G401 (cell line): ENCODE measurements around the gene BLID. TPM values are rescaled to one million over a fixed set of nuclear protein-coding genes. Genes with fewer than 3 reads are reported as not detected.
A peak's percentile ranks its signal among the peaks of the same experiment; 100 is the strongest.

ENCODE experiments used
- DNase-seq: peaks from one replicate; pipeline ENCODE4 v3.0.0-alpha.2; 2015; ENCODE audit warnings: low spot score
- in situ Hi-C: cut with HindIII; loops from 2 replicates; pipeline ENCODE4 v1.10.0; 2016; ENCODE audit warnings: low sequenced_read_pairs, mixed read lengths
- total RNA-seq: library from RNA; depleted of rRNA; stranded (reverse); fragments of >200 nt; shearing (Covaris generic); gene quantifications from 2 replicates; pipeline ENCODE4 v1.2.3, GENCODE V29; 2014

Gene BLID
- total RNA-seq, 1 experiment from 2014 or later = not detected

GRCh38 chr11:122094836-122095235 is 21.2 kb downstream of the BLID start:
- no peak for DNase-seq
- in situ Hi-C loops = no loop called here

DNA sequence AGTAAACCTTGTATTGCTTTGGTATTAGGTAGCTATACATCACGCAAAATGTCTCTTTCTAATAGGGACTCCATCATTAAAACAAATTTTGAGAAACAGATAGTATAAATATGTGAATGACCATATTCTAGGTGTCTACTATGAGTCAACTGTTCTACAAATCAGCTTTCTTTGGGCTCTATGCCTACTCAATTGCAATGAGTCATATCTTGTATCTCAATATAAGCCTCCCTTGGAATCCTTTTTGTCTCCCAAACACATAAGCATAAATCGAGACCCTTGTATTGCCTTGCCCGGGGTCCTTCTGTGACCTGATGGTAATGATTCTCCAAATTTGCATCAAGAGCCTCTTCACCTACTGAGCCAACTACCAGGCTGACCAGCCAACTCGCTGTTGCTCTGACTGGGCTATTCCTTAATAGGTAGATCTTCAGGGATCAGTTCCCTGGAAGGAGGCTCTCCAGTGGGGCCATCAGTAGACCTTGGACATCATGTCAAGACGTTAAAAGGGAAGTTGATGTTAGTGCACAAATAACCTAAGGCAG is 22.2 kb downstream of the BLID start:
- DNase-seq = no peak
- in situ Hi-C loops = no loop called here

DNA sequence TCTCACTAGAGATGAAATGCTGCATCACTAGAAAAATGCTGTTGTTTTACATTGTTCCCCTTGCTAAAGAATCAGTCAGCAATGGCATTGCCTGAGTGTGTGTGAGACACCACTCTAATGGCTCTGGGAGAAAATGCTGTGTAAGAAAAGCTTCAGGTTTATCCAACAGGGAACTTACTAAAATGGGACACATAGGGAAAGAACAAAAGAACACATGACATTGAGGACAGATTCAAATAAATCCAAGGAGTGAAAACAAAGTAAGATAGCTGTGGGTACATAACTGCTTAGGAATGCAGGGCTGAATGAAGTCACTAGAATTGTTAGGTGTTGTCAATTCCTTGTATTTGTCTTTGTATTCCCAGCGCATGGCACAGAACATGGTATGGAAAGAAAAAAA is 24.2 kb downstream of the BLID start:
- in situ Hi-C loops = no loop called here
- DNase-seq = no peak

GRCh38 chr11:122089111-122089510 is 26.9 kb downstream of the BLID start:
- no peak for DNase-seq
- in situ Hi-C loops = no loop called here

DNA sequence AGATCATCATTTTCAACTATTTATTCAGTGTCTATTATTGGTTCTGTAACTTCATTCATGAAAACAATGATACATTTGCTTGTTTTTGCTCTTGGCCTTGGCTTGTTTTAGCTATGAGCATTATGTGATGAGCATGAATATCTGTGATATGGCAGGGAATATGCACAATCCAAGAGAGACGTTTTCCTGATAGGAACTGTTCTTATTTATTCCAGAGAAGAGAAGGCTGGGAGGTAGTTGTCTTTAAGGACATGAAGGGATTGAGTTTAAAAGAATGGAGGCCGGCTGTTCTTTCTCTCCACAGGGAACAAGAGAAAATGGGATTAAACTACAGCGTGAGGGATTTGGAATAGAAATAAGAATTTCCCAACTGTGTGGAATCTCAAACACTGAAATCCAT is 30.3 kb downstream of the BLID start:
- in situ Hi-C loops = no loop called here
- DNase-seq = no peak

GRCh38 chr11:122085264-122085663 is 30.8 kb downstream of the BLID start:
- in situ Hi-C loops = no loop called here
- no peak for DNase-seq

- DNase-seq = no peak
- in situ Hi-C loops = no loop called here
Measured at GRCh38 chr11:122082205-122082604, 33.8 kb downstream of the BLID start.

DNA sequence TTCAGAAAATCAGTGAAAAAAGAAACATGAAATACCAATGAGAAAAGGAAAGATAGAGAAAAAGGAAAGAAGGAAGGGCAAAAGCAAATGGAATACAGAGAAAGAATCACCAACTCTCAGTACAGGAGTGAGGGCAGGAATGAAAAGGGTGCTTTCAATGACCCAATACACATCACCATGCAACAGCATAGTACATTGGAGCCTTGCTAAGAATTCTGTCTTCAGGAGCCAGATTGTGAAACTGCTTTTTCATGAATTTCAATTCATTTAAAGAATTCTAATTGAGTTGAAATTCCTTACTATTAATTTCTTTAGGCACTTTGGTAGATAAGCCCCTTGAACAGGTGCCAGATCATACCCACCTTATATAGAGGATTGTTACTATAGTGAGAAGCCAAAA is 34.9 kb downstream of the BLID start:
- in situ Hi-C loops = no loop called here

DNA sequence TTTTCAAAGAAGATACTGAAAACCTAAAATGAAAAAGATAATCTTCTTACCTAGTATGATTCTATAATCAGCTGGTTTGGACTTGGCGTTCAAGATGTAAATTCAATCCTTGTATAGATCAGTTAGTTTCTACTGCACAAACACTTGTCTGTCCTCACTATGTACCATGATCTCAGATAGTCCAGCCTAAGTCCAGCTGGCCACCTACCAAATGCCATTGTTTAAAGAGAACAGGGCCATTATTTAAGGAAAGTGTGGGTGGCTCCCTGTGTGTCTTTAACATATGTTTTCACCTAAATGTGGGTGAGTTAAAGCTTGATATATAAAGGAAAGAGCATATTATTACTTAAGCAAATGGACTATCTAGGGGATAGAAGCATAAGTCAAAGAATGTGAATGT is 38.6 kb downstream of the BLID start:
- in situ Hi-C loops = no loop called here
- DNase-seq = no peak

More for the DNA sequence above, 34.9 kb downstream of the BLID start:
- no peak for DNase-seq

- in situ Hi-C loops = no loop called here
- no peak for DNase-seq
Measured at GRCh38 chr11:122076512-122077120, 39.4 kb downstream of the BLID start.

DNA sequence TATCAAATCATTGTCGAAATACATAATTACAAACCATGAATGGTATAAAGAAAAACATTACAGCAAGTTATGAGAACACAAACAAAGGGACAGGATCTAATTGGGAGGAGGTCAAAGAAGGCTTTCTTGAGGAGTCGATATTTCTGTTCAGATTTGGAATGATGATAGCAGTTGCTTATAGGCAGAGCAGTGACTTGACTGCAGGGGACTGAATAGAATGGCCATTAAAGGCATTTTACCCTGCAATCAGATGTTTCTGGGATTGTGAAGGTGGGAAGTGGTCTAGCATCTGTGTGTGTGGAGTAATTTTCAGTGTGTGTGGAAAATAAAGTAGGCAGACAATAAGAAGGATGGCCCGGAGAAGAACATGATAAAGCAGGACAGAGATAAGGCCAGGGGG is 41.0 kb downstream of the BLID start:
- in situ Hi-C loops = no loop called here
- no peak for DNase-seq

DNA sequence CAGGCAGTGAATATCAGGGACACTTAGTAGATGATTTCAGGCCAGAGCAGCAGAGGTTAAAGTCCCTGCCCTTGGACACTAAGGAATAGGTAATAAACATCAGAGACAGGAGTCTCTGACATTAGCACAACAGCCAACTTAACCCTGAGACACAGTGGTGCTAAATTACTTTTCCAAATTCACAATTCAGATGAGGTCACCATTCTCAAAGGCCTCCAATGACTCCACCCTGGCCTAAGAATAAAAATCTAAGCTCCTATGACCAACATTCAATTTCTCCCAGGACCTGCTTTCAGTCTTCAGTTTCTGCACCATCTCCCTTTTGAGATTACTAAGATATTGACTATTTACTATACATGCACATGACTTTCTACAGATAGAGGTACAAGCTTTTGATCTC is 42.0 kb downstream of the BLID start:
- DNase-seq = no peak
- in situ Hi-C loops = no loop called here

- in situ Hi-C loops = no loop called here
- DNase-seq = no peak
Measured at GRCh38 chr11:122071709-122072202, 44.3 kb downstream of the BLID start.

- in situ Hi-C loops = no loop called here
- peak; percentile 13 for DNase-seq
Measured at GRCh38 chr11:122069707-122070360, 46.2 kb downstream of the BLID start.

GRCh38 chr11:122068837-122069236 is 47.2 kb downstream of the BLID start:
- DNase-seq = no peak
- in situ Hi-C loops = no loop called here

DNA sequence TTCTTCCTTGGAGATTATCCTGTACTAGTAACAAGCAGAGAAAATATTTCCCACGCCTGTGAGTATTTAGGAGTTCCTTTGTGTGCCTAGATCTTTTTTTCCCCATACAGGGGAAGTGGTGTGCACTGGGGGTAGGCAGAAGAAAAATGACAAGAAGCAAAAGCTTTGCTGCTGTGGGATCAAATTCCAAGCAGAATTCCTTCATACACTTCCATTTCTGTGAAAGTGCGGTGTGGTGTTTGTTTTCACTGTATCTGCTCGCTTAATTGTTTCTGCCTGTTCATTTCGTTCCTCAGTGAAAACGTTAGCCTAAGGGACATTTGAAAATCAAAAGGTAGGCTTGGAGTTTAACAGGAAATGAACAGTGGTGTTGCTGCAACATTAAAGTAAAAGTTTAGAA is 47.9 kb downstream of the BLID start:
- in situ Hi-C loops = no loop called here
- DNase-seq = no peak
